Hepatic stellate cell (primary cell): ENCODE results near the gene ZNF672.

ENCODE experiments used
- DNase-seq: peaks from one replicate; pipeline ENCODE4 v3.0.0; 2011; ENCODE audit warnings: low spot score

Gene ZNF672

DNA sequence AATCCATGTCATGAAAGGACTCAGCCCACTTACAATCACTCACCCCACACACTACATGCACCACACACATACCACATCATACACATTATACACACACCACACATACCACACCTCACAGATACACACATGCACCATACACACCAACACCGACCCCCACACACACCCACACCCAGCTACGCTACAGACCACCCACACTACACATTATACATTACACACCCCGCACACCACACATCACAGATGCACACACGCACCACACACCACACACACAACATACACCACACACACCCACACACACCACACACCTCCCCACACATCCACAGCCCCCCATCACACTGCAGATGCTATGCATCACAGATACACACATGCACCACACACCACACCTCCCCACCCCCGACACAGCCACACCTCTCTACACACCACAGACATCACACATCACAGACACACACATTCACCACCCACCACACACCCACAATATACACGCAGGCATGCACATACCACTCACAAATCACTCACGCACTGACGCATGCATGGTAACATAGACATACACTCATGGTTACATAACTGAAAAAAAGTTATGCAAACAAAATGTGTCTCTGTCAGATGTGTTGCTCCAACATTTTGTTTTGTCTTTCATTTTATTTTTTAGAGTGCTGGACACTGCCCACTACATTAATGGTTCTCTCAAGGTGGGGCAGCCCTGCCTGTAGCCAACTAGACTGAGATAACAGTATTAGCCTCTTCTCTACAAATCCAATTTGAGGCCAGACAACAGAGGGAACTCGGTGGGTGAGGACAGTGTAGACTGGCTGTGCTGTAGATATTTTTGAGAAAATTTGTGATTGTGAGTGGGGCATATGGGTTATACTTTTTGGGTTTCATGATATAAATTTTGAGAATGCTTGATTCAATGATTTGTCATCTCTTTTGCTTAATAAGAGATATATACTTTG is 52.8 kb downstream of the ZNF672 start:
- DNase-seq = no peak

DNA sequence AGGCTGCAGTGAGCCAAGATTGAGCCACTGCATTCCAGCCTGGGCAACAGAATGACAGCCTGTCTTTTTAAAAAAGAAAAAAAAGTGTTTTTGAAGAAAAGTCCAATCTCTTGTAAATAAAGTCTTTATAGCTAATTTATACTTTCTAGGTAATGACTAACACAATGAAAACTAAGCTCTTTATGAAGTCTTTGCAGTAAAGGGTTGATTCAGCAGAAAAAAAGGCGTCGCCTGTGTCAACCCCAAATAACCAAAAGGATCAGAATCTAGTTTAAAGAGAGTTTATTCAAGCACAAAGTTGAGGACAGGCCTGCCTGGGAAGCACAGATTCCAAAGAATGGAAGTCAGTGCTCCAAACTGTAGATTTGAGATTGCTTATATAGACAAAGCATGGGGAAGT is 53.7 kb downstream of the ZNF672 start:
- no peak for DNase-seq

- no peak for DNase-seq
Measured at GRCh38 chr1:248892590-248892989, 54.6 kb downstream of the ZNF672 start.

GRCh38 chr1:248894837-248895236 is 56.8 kb downstream of the ZNF672 start:
- DNase-seq = no peak

GRCh38 chr1:248897412-248898337 is 59.7 kb downstream of the ZNF672 start:
- no peak for DNase-seq
